ENCODE results near the gene COL5A1.

The COL5A1 gene

DNA sequence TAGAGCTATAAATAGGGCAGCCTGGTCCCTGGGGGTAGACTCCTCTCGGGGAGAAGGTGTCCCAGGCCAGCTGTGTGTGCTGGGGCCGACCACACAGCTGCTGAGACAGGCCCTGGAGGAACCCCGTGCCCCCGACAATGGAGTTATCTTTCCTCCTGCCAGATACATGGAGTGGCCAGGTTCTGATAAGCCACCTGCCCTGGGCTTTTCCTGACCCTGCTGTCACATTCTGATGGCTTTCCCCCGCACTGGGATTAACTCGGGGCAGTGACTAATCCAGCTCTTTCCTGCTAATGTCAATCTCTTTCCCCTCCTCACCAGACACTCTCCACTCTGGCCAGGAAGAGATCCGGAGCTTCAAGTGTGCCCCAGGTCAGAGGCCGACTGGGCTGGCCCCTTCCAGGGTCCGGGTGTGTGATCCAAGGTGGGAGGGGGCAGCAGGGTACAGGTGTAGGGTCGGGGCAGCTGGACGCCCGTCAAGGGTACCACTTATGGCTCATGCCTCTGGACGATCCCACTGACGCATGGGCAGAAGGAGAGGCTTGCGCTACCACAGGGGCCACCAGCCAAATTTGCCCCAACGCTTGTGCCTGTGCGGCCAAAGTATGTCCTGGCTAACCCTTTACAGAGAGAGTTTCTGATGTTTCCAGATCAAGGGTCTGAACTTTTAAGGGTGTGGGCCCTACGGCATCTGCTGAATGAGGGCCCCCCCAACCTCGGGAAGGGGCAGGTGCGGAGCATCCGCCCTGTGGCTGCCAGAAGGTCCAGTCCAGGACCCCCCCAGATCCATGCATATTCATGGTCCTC lies 20.6 kb upstream of the COL5A1 start:
- Histone ChIP-seq H3K4me3 (replicated peaks; ENCODE audit: insufficient read depth, low read length) (no peak overlapping the region), H3K27ac (replicated peaks) (no peak overlapping the region), H3K27me3 (ENCODE audit: insufficient read depth, poor library complexity, severe bottlenecking) (no peaks in the 10 kb centered on the region)
- TF ChIP-seq, protein P1, sequence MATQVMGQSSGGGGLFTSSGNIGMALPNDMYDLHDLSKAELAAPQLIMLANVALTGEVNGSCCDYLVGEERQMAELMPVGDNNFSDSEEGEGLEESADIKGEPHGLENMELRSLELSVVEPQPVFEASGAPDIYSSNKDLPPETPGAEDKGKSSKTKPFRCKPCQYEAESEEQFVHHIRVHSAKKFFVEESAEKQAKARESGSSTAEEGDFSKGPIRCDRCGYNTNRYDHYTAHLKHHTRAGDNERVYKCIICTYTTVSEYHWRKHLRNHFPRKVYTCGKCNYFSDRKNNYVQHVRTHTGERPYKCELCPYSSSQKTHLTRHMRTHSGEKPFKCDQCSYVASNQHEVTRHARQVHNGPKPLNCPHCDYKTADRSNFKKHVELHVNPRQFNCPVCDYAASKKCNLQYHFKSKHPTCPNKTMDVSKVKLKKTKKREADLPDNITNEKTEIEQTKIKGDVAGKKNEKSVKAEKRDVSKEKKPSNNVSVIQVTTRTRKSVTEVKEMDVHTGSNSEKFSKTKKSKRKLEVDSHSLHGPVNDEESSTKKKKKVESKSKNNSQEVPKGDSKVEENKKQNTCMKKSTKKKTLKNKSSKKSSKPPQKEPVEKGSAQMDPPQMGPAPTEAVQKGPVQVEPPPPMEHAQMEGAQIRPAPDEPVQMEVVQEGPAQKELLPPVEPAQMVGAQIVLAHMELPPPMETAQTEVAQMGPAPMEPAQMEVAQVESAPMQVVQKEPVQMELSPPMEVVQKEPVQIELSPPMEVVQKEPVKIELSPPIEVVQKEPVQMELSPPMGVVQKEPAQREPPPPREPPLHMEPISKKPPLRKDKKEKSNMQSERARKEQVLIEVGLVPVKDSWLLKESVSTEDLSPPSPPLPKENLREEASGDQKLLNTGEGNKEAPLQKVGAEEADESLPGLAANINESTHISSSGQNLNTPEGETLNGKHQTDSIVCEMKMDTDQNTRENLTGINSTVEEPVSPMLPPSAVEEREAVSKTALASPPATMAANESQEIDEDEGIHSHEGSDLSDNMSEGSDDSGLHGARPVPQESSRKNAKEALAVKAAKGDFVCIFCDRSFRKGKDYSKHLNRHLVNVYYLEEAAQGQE (IDR thresholded peaks at IDR 0.05; ENCODE audit: insufficient replicate concordance, low read depth), result no peak
- no peak for DNase-seq (ENCODE audit: low read depth in 1 of 2, low spot score in 1 of 2)

DNA sequence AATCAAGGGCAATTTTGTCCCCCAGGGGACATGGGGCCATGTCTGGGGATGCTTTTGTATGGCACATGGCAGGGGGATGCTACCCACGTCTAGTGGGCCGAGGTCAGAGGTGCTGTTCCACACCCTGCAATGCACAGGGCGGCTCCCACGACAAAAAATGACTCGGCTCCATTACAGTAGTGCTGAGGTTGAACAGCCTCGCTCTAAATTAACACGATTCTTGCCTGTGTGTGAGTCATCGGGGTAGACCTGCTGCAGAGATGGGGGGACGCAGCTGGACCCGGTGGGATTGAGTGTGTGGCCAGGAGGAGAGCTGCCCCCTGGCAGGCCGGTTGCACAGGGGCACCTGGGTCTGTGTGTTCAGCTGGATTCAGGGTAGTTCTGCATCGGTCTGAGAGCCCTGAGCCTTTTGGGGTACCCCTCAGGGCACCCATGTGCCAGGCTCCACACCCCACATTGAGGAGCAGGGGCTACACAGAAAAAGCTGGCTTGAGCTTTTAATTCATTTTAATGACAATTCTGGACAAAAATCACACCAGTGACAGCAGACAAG lies 20.0 kb upstream of the COL5A1 start:
- TF ChIP-seq, protein P2, sequence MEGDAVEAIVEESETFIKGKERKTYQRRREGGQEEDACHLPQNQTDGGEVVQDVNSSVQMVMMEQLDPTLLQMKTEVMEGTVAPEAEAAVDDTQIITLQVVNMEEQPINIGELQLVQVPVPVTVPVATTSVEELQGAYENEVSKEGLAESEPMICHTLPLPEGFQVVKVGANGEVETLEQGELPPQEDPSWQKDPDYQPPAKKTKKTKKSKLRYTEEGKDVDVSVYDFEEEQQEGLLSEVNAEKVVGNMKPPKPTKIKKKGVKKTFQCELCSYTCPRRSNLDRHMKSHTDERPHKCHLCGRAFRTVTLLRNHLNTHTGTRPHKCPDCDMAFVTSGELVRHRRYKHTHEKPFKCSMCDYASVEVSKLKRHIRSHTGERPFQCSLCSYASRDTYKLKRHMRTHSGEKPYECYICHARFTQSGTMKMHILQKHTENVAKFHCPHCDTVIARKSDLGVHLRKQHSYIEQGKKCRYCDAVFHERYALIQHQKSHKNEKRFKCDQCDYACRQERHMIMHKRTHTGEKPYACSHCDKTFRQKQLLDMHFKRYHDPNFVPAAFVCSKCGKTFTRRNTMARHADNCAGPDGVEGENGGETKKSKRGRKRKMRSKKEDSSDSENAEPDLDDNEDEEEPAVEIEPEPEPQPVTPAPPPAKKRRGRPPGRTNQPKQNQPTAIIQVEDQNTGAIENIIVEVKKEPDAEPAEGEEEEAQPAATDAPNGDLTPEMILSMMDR (IDR thresholded peaks at IDR 0.05; ENCODE audit: insufficient read depth, low read length), result no peak
- TF ChIP-seq SPI1 (IDR thresholded peaks at IDR 0.05; ENCODE audit: borderline replicate concordance, low read depth) (no peak), POLR2AphosphoS5 (IDR thresholded peaks at IDR 0.05; ENCODE audit: low read depth) (no peak), GABPA (IDR thresholded peaks at IDR 0.05; ENCODE audit: low read depth) (no peak)
- TF ChIP-seq, protein P1 (IDR thresholded peaks at IDR 0.05; ENCODE audit: insufficient replicate concordance, low read depth), result no peak

DNA sequence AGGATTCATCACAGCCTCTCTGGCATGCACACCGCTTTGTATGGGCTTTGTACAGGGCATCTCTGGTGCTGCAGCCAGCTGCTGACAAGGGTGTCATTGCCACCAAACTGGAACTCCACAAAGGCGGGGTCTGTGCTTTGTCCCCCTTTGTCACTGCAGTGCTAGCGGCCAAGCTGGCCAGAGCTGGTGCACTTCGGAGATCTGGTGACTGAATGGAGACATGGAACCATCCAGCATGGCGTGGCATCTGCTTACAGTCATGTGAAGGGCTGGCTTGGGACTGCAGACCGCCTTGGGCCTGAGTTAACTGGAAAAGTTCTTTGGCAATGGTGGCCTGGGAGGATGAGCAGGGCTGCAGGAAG lies 18.7 kb upstream of the COL5A1 start:
- TF ChIP-seq GABPA (IDR thresholded peaks at IDR 0.05; ENCODE audit: low read depth) (no peak), POLR2AphosphoS5 (IDR thresholded peaks at IDR 0.05; ENCODE audit: low read depth) (no peak), SPI1 (IDR thresholded peaks at IDR 0.05; ENCODE audit: borderline replicate concordance, low read depth) (no peak)
- TF ChIP-seq, protein P2 (IDR thresholded peaks at IDR 0.05; ENCODE audit: insufficient read depth, low read length), result no peak
- TF ChIP-seq, protein P1 (IDR thresholded peaks at IDR 0.05; ENCODE audit: insufficient replicate concordance, low read depth), result no peak
- H3K27me3 ChIP-seq (ENCODE audit: insufficient read depth, poor library complexity, severe bottlenecking), result peaks cover 5% of the 10 kb centered on the region
- H3K4me3 ChIP-seq (replicated peaks; ENCODE audit: insufficient read depth, low read length), result no peak overlapping the region
- no peak overlapping the region for H3K27ac ChIP-seq (replicated peaks)
- DNase-seq (ENCODE audit: low read depth in 1 of 2, low spot score in 1 of 2), result no peak

More for the DNA sequence above, 20.0 kb upstream of the COL5A1 start:
- DNase-seq (ENCODE audit: low read depth in 1 of 2, low spot score in 1 of 2), result no peak
- H3K4me3 ChIP-seq (replicated peaks; ENCODE audit: insufficient read depth, low read length), result no peak overlapping the region
- H3K27ac ChIP-seq (replicated peaks), result no peak overlapping the region
- no peaks in the 10 kb centered on the region for H3K27me3 ChIP-seq (ENCODE audit: insufficient read depth, poor library complexity, severe bottlenecking)

Measured in HL-60 (cell line).